Kidney tubule cell (primary cell): ENCODE measurements around the gene COL25A1.

Experiments
- DNase-seq: peaks from one replicate; pipeline ENCODE4 v3.0.0-alpha.2; 2018; ENCODE audit warnings: low spot score

COL25A1 gene

DNA sequence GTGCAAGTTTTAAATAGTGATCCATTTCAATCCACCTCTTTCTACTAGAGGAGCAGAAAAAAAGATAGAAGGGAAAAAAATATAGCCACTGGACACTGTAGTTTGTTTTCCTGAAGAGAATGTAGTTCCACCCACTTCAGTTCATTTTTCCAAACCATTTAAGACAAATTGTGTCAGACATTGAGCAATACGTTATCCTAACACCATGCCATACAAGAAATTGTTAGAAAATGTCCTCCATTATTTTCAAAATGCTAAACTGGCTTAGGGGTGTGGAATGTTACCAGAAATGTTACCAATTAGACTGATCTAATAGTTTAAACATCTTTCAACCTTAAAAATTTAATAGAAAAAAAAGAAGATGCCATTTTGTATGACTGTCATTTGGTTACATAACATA lies 491.0 kb downstream of the COL25A1 start:
- DNase-seq: no peak

DNA sequence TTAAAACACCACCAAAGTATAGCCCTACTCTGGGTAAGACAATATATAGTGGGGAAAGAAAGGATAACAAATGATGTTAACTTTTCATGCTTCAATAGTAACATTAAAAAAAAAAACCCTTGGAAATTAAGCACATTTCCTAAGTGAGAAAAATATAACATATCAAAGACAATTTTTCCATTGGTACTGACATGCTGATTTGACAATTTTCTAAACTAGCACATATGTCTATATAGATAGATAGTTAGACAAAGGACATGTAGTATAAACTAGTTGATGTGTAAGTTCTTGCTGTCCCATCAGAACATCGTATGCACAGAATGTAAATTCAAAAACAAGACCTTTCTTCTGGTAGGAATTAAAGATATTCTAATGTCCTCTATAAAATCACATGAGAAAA lies 492.4 kb downstream of the COL25A1 start:
- DNase-seq: no peak

DNA sequence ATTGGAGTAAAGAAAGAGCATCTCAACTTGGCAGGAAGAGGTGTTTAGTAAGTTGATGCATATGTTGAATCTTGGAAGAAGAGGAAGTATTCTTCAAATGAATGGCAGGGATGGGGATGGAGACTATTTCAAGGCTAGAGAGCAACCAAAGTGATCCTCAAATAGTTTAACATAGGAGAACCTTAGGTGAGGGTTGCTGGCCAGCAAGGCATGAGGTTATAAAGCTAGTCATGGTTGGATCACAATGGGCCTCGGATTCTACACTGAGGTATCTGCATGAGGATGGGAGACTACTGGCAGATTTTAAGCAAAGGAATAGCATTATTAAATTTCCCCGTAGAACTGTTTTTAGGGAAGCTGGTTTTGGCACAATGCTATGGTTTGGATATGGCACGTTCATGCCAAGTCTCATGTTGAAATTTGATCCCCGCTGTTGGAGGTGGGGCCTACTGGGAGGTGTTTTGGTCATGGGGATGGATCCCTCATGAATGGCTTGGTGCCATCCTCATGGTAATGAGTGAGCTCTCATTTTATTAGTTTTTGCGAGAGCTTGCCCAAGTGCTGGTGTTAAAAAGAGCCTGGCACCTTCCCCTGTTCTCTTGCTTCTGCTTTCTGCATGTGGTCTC lies 497.7 kb downstream of the COL25A1 start:
- no peak for DNase-seq

DNA sequence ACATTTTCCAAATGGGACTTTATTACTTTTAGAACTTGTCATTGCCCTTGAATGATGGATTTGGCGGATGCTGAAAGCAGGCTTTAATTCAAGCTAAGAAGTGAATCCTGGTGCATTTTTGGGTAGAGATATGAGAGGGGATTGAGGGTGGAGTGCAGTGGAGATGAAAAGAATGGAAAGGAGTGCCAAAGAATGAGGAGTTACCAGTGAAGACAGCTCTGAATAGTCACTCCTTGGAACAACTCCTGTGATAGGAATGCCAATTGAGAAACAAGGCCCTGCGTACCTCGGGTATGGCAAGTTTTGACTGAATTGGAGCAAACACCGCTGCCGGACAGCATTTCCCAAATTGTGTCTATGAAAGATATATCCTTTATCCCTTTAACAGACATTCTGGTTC lies 503.2 kb downstream of the COL25A1 start:
- DNase-seq: no peak

DNA sequence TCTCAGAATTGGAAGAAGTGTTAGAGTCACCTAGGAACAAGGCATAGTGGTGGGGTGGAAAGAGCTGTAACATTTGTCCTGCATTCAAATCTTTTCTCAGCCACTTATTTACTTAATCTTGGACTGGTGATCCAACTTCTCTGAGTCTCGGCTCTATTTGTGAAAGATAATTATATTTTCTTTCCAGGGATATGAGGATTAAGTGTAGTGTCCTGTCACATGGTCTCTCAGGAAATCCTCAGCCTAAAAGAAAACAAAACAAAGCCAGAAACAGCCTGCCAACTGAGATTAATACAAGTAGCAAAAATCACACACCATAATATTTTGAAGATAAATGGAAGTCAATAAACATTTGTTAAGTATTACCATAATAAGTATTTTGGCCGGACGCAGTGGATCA lies 506.3 kb downstream of the COL25A1 start:
- DNase-seq: no peak

DNA sequence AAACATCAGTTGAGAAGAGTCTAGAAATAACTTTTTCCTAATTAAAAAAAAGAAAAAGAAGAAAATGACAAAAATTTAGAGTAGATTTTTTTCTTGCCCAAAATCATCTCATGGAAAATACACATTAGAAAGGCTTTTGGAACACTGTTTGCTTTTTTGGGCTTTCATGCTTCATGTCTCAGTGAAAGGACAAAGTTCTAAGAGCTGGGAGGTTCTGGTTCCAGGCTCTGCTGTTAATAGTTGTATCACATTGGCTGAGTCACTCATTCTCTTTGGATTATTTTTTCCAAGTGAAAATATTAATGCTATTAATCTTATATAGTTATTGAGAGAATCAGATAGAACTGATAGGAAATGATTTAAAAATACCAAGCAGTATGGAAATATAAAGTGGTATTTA lies 506.7 kb downstream of the COL25A1 start:
- no peak for DNase-seq

DNA sequence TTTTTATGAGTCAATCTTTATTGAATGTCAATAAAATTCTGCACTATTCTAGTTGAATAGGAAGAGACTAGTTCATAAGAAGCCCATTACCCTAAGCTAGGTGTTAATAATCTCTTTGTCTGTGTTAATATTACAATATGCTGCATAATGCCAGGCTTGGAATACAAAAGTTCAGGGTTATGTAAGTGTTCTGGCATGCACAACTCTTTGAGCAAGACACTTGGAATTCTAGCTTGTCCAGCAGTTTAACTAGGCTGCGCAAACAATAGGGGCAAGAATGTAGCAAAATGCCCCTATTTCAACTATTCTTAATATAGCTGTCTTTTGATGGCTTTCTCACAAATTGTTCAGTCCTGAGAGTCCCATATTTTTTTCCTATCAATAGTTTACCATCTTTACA lies 508.3 kb downstream of the COL25A1 start:
- DNase-seq: peak; percentile 64

DNA sequence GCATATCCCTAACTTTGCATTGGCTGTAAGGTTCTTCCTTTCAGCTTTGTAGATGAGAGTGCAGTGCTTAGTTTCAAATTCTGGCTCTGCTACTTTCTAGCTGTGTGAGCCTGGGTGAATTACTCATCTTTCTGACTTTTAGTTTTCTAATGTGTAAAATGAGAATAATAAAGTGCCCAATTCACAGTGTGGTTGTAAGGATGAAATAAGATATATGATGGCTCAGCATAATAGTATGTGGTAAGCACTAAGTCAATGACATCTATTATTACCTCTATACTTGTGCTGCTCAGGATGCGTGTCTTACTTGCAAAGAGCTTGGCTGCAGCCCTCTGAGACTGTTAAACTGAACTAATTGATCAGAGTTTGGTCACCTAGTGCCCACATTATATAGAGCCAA lies 509.0 kb downstream of the COL25A1 start:
- peak; percentile 13 for DNase-seq

DNA sequence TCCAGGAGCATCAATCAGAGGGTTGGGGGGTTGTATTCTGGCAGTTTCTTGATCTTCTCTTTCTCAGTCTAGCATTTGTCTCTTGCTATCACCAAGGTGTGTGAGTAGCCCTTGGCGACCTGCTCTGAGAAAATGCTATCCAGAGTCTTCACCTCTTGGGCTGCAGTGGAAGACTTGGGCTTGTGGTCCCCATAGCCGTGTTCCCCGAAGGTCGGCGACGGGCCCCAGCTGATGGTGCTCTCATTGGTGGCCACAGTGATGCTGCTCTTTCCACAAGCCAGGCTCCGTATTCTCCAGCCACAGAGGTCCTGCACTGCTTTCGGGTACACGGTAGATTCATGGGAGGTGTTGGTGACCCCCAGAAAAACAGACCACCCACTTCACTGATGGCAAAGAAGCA lies 513.7 kb downstream of the COL25A1 start:
- DNase-seq: no peak

DNA sequence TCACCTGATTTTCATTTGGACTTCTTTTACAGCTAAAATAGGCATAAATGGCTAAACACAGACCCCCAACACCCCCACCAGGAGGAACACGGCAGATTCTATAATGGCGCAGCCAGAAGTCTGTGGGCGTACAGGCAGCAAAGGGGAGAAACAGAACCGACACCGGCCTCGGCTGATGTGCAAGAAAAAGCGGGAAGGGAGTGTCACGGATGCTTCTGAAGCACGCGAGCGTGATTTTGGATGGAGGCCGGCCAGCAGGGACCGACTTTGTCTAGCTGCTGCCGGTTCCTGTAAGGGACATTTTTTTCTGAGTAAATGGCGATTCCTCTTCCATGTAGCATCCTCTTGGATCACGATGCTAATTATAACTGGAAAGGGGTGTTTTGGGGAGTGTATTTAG lies 514.7 kb downstream of the COL25A1 start:
- no peak for DNase-seq

DNA sequence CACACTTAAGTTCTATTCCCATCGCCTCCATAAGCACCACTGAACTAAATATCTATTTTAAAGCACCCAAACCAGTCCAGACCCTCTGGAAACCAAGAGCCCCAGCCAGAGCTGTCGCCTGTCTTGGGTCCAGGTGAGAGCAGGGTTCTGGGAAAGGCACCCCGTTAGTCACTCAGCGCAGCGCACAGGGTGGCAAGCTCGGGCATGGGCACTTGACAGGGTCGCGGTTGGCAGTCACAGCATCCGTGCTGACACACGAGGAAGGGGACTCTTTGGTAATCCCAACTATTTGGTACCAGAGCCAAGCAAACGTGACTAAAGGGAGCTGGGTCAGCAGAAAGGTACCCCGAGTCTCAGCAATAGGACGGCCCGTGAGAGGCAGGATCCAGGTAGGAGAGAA lies 515.4 kb downstream of the COL25A1 start:
- no peak for DNase-seq

DNA sequence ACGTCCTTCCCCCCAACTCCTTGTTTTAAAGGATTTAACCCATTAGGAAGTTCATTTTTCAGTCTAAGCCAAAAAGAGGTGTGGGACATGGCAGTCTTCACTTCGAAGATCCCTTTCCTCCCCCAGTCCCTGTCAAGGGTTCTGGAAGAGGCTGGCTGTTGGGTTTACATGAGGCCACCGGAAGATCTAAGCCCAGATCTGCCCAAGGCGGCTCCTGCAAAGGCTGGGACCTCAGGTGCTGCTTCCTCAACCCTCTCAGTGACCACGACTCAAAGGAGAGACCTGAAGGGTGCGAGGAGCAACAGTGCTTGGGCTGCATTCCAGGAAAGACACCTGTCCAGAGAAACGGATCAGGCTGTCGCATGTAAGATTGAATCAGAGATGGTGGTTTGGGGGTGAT lies 516.1 kb downstream of the COL25A1 start:
- no peak for DNase-seq

DNA sequence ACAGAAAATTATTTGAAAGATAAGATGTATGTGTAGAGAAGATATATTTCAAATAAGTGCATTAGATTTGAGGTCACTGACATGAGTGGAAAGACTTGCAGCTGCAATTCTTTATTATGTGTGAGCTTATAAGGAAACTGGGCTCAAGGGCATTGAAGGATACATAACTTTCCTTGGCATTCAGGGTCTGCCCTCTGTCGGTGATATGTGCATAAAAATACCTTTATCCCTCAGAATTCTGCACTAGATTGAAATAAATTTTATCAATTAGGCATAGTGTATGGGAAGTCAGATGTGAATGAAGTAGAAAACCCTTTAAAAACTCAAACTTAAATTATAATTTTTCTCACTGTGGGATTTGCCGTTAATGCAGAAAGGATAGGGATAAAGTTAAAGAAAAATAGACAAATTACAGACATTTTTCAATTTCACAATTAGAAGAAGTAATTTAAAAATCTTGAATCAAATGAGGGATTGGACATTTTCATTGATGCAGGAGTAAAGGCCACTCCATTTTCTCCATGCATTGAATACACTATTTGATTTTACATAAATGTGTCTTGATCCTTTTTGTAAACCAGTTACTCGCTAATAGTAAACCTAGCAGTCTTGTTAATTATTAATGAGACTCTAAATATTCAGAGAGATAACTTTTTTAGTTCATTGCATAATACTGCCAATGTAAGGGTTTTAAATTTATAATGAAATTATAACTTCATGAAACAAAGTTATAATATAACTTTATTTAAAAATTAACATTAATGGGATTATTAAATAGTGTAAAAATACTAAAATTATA lies 518.6 kb downstream of the COL25A1 start:
- DNase-seq: peak; percentile 15

DNA sequence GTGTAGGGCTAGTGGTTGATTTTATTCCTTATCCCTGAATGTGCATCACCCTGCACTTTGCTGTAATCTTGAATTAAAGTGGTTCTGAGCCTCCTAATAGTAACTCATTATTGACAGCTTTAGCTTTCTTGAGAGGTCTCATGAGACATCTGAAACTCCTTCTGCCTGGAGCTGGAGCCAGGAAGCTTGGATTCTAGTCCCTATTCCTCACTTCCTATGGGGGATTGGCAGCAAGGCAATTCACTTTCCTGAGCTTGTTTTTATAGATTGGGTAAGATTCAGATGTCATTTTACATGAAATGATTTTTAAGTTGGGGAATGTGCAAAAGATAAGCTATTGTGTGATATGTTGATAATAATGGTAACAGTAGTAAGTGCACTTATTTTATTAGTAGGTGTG lies 522.5 kb downstream of the COL25A1 start:
- no peak for DNase-seq

DNA sequence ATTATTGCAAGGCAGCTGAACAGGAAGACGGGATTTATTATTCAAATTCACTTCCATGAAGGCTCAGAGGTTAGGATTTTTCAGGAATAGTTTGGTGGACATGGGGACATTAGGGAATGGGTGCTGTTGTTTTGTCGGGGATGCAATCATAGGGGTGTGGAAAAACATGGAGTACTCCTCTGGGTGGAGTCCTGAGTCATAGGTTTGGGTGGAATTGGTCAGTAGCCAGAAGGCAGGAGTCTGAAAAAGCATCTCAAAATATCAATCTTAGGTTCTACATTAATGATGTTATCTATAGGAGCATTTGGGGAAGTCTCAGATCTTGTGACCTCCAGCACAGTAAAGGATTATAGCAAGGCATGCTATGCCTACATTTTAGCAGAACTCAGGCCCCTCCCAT lies 525.1 kb downstream of the COL25A1 start:
- no peak for DNase-seq

DNA sequence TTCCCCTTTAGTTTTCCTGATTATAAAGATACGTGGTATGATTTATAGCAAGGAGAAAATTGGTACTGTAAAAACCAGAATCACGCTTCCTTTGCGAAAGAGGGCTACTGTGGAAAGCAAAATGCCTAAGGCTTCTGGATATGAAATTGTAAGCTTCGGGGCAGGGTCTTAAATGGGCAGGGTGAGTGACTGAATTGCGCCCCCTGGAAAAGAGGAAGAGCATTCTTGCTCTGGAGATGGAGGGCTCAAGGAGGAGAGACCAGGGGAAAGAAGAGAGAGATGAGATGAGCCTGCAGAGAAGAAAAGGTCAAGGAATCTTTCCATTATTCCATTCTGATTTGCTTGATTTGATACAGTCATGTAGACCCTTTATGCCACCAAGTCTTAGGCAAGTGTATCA lies 526.5 kb downstream of the COL25A1 start:
- no peak for DNase-seq

DNA sequence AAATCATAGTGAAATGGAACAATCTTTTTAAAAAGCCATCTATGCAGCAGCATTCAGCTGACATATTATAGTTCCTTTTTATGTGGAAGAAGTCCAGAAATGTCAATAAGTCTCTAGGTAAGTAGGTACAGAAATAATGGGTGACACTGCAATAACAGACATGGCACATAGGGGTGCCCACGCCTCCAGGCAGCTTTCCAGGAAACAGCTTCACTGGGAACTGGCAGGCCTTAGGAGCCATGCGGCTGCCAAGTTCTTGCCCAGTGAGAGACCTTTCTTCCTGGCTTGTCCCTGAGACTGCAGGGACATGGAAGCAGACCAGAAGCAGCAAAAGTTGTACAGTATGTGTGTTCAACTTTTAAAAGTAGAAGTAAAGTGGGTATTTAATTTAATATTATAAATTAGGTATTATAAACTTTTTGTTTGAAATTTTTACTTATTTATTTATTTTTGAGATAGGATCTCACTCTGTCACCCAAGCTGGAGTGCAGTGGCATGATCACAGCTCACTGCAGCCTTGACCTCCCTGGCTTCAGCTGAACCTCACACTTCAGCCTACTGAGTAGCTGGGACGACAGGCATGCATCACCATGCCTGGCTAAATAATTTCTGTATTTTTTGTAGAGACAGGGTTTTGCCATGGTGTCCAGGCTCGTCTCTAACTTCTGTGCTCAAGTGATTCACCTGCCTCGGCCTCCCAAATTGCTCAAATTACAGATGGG lies 527.5 kb downstream of the COL25A1 start:
- DNase-seq: peak; percentile 18

DNA sequence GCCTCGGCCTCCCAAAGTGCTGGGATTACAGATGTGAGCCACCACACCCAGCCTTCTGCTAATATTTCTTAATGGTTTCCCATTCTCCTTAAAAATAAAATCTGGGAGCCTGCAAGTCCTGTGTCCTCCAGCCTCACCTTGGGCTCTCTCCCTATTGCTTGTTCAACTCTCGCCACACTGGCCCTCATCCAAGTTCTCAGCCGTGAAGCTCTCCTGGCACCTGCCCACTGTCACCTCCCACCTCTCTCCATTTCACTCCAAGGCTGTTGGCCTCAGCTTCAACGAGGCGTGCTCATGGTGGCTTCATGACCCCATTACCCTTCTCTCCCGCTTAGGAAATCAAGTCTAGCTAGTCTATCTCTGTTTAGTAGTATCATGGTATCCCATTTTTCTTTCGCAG lies 530.1 kb downstream of the COL25A1 start:
- DNase-seq: no peak

DNA sequence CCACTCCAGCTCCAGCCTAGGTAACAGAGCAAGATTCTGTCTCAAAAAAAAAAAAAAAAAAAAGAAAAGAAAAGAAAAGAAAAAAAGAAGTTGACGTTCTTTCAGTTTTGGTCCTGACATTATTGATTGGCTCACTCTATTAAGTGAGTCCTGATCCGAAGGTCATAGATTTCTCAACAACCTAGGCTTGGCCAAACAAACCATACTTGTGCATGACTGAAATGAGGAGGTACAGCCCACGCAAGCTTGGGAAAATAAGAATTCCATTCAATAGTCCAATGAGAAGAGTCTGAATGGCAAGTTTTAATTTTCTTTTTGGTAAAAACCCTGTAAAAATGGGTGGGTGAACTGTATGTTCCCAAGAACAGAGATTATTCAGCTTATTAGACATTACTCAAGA lies 536.4 kb downstream of the COL25A1 start:
- DNase-seq: no peak

DNA sequence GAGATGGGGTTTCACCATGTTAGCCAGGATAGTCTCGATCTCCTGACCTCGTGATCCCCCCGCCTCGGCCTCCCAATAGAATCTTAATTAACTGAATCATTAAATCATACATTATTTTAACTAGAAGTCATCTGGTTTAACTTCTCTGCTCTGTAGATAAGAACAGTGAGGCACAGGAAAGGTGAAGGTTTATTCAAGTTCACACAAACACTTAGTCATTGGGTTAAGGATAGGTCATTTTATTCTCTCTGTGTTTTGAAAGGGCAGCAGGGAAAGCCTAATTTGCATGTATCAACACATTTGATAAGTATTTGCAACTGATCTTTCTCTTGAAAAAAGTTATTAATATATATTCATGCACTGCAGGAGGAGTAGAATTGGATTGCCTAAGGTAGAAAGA lies 538.5 kb downstream of the COL25A1 start:
- DNase-seq: no peak

DNA sequence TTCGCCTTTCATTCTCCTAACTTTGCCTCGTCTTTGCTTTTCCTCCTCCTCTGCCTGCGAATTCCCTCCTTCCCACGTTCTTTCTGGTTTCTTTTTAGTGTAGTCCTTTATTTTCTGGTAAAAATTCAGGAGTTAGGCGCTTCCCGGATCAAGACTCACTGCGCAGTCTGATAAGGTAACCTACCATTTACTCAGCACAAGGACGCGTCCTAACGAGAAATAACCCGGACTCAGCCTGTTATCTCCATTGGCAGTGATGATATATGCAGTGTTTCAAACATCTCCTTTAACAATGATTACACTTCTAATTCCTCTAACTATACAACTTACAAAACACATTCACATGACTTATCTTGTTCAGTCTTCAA lies 539.2 kb downstream of the COL25A1 start:
- no peak for DNase-seq

DNA sequence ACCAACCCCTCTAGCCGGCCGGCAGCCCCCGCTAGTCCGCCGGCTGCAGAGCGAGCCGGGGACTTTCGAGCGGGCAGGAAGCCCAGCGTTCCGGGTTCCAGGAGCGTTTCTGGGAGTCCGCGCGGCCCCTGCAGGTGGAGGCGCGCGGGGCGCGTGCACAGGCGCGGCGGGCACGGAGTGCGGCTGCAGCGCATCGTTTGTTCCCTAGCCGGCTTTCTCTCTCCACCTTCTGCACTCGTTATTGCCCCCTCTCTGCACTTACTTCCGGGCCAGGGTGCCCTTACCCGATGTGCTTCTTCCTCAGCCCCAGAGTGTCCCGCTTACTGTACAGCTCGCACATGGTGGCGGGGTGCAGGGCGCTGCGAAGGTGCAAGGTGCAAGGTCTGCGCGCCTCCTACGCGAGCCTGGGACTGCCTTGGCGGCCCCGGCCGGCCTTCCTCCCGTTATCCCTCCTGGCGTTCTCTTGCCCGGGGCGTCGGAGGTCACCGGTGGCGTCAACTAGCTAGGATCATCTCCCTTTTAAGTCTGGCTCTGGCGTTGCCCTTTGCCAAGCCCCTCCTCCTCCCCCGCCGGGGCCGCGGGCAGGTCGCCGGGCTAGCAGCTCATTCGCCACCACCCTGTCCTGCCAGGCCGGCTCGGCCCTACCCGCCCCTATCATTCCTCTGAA lies 539.8 kb downstream of the COL25A1 start, which contains the start of gene ETNPPL:
TSS of gene ETNPPL (minus strand) at position 495 of the 667 bp plus-strand sequence. CDS start at position 340, 155 bp downstream.
- DNase-seq: peak; percentile 23
